ENCODE measurements around the gene CYP4F8.

The CYP4F8 gene

DNA sequence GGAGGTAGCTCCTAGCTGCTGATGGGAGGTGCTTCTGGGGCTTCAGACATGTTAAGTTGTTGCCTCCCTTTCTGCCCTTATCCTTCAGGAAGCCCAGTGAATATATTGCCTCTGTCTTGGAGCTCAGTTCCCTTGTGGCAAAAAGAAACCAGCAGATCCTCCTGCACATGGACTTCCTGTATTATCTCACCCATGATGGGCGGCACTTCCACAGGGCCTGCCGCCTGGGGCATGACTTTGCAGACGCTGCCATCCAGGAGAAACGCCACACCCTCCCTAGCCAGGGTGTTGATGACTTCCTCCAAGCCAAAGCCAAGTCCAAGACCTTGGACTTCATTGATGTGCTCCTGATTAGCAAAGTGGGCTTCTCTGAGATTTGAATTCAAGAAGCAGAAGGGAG lies 51.9 kb downstream of the CYP4F8 start:
- Histone ChIP-seq H3K4me1 (no peaks in the 10 kb centered on the region), H3K9me3 (no peaks in the 10 kb centered on the region), H3K27ac (no peak overlapping the region), H3K4me3 (no peak overlapping the region), H3K27me3 (peaks cover 0 to 8% of the 10 kb centered on the region in 2 donors), H3K36me3 (no peaks in the 10 kb centered on the region)
- intact Hi-C loops (cut with DNase I; ENCODE audit: low total_unique reads) = no loop called here
- TF ChIP-seq, protein P1, sequence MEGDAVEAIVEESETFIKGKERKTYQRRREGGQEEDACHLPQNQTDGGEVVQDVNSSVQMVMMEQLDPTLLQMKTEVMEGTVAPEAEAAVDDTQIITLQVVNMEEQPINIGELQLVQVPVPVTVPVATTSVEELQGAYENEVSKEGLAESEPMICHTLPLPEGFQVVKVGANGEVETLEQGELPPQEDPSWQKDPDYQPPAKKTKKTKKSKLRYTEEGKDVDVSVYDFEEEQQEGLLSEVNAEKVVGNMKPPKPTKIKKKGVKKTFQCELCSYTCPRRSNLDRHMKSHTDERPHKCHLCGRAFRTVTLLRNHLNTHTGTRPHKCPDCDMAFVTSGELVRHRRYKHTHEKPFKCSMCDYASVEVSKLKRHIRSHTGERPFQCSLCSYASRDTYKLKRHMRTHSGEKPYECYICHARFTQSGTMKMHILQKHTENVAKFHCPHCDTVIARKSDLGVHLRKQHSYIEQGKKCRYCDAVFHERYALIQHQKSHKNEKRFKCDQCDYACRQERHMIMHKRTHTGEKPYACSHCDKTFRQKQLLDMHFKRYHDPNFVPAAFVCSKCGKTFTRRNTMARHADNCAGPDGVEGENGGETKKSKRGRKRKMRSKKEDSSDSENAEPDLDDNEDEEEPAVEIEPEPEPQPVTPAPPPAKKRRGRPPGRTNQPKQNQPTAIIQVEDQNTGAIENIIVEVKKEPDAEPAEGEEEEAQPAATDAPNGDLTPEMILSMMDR (IDR thresholded peaks at IDR 0.05) = no peak
- no peak for DNase-seq

DNA sequence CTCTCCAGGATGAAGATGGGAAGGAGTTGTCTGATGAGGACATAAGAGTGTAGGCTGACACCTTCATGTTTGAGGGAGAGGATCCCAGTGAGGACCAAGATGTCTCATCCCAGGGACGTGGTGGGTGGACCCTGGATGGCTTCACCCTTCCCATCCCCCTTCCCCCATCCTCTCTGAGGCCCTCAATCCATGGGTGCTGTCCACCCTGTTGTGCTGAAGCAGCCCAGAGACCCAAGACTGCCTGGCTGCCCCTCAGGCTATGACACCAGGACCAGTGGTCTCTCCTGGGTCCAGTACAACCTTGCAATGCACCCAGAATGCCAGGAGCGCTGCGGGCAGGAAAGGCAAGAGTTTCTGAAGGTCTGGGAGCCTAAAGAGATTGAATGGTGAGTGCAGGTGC lies 54.4 kb downstream of the CYP4F8 start:
- no peak for DNase-seq
- intact Hi-C loops (cut with DNase I; ENCODE audit: low total_unique reads) = no loop called here
- Histone ChIP-seq H3K4me1 (peaks cover 0 to 10% (median 8%) of the 10 kb centered on the region in 4 donors), H3K9me3 (no peaks in the 10 kb centered on the region), H3K4me3 (no peak overlapping the region), H3K36me3 (no peaks in the 10 kb centered on the region), H3K27ac (no peak overlapping the region), H3K27me3 (peaks cover 0 to 3% of the 10 kb centered on the region in 2 donors)
- TF ChIP-seq, protein P1 (IDR thresholded peaks at IDR 0.05) = no peak

DNA sequence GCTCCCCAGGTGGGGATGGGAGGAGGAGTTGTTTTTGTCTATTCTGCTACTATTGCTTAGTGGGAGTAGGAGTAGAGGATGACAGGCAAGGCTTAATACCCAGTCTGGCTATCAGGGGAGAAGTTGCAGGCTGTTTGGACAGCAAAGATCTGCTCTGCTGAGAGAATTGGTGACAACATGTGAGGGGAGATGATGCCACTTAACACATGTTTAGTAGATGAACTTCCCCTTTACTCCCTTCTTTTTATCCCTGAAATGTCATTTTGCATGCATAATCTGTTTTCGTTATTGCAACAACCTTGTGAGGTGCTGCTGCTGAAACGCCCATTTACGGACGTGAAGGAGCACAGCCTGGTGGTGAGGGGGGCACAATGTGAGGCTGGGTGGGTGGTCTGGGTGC lies 54.9 kb downstream of the CYP4F8 start:
- peaks cover 0 to 10% (median 8%) of the 10 kb centered on the region in 4 donors for H3K4me1 ChIP-seq
- H3K27ac ChIP-seq = no peak overlapping the region
- TF ChIP-seq, protein P1 (IDR thresholded peaks at IDR 0.05) = no peak
- no peaks in the 10 kb centered on the region for H3K36me3 ChIP-seq
- H3K9me3 ChIP-seq = no peaks in the 10 kb centered on the region
- intact Hi-C loops (cut with DNase I; ENCODE audit: low total_unique reads) = no loop called here
- DNase-seq = no peak
- H3K4me3 ChIP-seq = no peak overlapping the region
- H3K27me3 ChIP-seq = no peaks in the 10 kb centered on the region

DNA sequence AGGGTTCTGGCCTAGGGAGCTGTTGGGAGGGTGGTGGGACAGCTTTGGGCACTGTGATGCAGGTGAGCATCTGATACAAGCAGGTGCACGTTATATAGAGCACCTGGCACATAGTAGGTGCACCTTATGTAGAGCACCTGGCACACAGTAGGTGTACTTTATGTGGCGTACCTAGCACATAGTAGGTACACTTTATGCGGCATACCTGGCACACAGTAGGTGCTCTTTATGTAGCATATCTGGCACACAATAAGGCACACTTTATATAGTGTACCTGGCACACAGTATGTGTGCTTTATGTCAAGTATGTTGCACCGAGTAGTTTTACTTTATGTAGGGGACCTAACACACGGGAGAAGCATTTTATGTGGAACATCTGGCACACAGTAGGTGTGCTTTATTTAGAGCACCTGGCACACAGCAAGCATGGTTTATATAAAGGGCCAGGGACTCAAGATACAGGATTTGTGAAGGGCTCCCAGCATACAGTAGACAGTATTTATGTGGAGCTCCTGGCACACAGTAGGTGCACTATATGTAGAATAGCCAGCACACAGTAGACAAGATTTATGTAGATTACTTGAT lies 56.3 kb downstream of the CYP4F8 start:
- Histone ChIP-seq H3K27me3 (no peaks in the 10 kb centered on the region), H3K27ac (no peak overlapping the region), H3K36me3 (no peaks in the 10 kb centered on the region), H3K4me1 (peaks cover 0 to 10% (median 8%) of the 10 kb centered on the region in 4 donors), H3K4me3 (no peak overlapping the region), H3K9me3 (no peaks in the 10 kb centered on the region)
- no peak for DNase-seq
- intact Hi-C loops (cut with DNase I; ENCODE audit: low total_unique reads) = no loop called here
- TF ChIP-seq, protein P1 (IDR thresholded peaks at IDR 0.05) = no peak

DNA sequence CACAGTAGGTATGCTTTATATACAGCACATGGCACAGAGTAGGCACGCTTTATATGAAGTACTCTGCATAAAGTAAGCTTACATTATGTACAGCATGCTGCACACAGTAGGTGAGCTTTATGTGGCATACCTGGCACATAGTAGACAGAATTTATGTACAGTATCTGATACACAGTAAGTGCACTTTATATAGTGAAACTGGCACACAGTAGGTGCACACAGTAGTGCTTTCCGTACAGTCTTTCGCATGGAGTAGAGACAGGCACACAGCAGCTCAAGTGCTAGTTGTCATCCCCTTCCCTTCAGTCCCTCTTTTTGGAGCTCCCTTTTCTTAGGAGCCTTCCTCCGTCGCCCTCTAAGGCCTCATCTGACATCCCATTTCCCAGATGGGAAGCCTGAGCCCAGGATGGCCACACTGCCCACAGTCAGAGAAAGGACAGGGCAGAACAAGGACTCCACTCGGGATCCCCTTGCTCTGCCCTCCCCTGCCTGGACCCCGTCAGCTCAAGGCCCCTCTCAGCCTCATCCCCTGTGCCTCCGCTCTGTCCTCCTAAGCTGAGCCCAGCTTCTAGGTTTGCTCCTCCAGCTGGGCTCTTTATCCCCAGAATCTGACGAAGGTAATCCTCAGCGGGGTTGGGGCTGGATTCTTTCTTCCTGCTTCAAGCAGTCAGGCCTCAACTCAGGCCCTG lies 57.0 kb downstream of the CYP4F8 start:
- peaks cover 0 to 10% (median 8%) of the 10 kb centered on the region in 4 donors for H3K4me1 ChIP-seq
- H3K4me3 ChIP-seq = no peak overlapping the region
- TF ChIP-seq, protein P1 (IDR thresholded peaks at IDR 0.05) = no peak
- no peak overlapping the region for H3K27ac ChIP-seq
- H3K9me3 ChIP-seq = no peaks in the 10 kb centered on the region
- no peak for DNase-seq
- intact Hi-C loops (cut with DNase I; ENCODE audit: low total_unique reads) = no loop called here
- H3K36me3 ChIP-seq = no peaks in the 10 kb centered on the region
- H3K27me3 ChIP-seq = no peaks in the 10 kb centered on the region

Measured in tibial artery (tissue), 4 donors.